ENCODE data around the gene C19orf38.
"Not testable (repeated sequence)": the region's sequence is repeated elsewhere in the genome, so short reads cannot be mapped to it uniquely, and the experiment has no call there.

The C19orf38 gene

GRCh38 chr19:10855879-10856522 lies 7.8 kb downstream of the C19orf38 start:
- no peaks in the 10 kb centered on the region for H3K36me3 ChIP-seq (ENCODE audit: insufficient read depth, low read length)
- H3K9me3 ChIP-seq (replicated peaks; ENCODE audit: low read length): no peaks in the 10 kb centered on the region
- no peak overlapping the region for H3K4me3 ChIP-seq (ENCODE audit: low read length)
- H3K27me3 ChIP-seq (ENCODE audit: control insufficient read depth, insufficient read depth, low read length): no peaks in the 10 kb centered on the region
- no peak overlapping the region for H3K4me2 ChIP-seq (ENCODE audit: low read length)
- no peaks in the 10 kb centered on the region for H3K4me1 ChIP-seq (ENCODE audit: control insufficient read depth, insufficient read depth, low read length)
- no peak overlapping the region for H3K9ac ChIP-seq (ENCODE audit: low read depth, low read length)

- not testable (repeated sequence) for H3K4me2 ChIP-seq (ENCODE audit: low read length); H3K27me3 ChIP-seq (ENCODE audit: control insufficient read depth, insufficient read depth, low read length); H3K4me1 ChIP-seq (ENCODE audit: control insufficient read depth, insufficient read depth, low read length); H3K9ac ChIP-seq (ENCODE audit: low read depth, low read length); H3K36me3 ChIP-seq (ENCODE audit: insufficient read depth, low read length); H3K4me3 ChIP-seq (ENCODE audit: low read length); H3K9me3 ChIP-seq (replicated peaks; ENCODE audit: low read length)
Observed at GRCh38 chr19:10856899-10857298, 8.7 kb downstream of the C19orf38 start.

DNA sequence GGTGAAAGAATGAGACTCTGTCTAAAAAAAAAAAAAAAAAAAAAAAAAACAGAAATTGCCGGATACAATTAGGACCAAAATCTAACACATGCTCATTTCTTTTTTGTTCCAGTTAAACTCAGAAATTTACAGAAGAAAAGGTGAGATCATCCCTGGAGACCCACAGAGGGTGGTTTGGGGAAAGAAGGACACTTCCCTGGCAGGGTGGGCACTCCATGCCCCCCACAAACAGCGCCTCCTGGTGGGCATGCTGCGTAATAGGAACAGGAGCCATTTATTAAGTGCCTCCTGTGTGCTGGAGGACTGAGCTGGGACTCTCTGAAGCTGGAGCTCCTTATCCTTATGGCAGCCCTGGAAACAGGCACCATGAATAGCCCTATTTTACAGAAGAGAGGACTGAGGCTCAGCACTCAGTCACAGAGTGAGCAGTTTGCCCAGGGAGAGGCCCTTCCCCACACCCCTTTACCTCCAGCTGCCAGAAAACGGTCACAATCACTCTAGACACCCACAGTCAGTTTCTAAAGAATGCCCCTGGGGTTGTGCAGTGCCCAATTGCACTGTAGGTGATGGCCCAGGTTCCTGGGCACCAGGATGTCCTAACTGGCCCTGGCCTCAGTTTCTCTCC lies 10.1 kb downstream of the C19orf38 start:
- Histone ChIP-seq H3K27me3 (ENCODE audit: control insufficient read depth, insufficient read depth, low read length) (no peaks in the 10 kb centered on the region), H3K4me1 (ENCODE audit: control insufficient read depth, insufficient read depth, low read length) (peaks cover 5% of the 10 kb centered on the region), H3K4me3 (ENCODE audit: low read length) (no peak overlapping the region), H3K4me2 (ENCODE audit: low read length) (no peak overlapping the region), H3K36me3 (ENCODE audit: insufficient read depth, low read length) (no peaks in the 10 kb centered on the region), H3K9me3 (replicated peaks; ENCODE audit: low read length) (no peaks in the 10 kb centered on the region), H3K9ac (ENCODE audit: low read depth, low read length) (no peak overlapping the region)

DNA sequence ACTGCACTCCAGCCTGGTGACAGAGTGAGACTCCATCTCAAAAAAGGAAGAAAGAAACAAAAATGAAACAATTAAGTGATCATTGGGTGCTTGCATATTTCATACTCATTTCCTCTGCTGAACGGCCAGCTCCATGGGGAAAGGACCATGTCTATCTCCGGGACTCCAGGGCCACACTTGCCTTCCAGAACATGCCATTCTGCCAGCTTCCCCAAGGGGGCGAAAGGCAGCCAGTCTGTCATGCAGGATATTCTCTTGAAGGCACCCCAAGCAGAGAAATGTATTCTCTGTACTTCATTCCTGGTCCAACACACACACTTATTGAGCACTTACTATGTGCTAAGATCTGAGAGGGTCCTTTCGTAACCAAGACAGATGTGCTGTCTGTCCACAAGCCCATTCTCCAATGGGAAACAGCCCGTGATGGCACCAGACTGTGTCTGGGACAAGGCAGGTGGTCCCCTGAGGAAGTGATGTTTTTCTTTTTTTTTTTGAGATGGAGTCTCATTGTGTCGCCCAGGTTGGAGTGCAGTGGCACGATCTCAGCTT lies 13.0 kb downstream of the C19orf38 start:
- no peaks in the 10 kb centered on the region for H3K27me3 ChIP-seq (ENCODE audit: control insufficient read depth, insufficient read depth, low read length)
- H3K4me1 ChIP-seq (ENCODE audit: control insufficient read depth, insufficient read depth, low read length): peaks cover 15% of the 10 kb centered on the region
- H3K4me3 ChIP-seq (ENCODE audit: low read length): no peak overlapping the region
- no peak overlapping the region for H3K9ac ChIP-seq (ENCODE audit: low read depth, low read length)
- H3K36me3 ChIP-seq (ENCODE audit: insufficient read depth, low read length): no peaks in the 10 kb centered on the region
- H3K4me2 ChIP-seq (ENCODE audit: low read length): no peak overlapping the region
- H3K9me3 ChIP-seq (replicated peaks; ENCODE audit: low read length): no peaks in the 10 kb centered on the region

- Histone ChIP-seq H3K36me3 (ENCODE audit: insufficient read depth, low read length) (no peaks in the 10 kb centered on the region), H3K4me2 (ENCODE audit: low read length) (no peak overlapping the region), H3K4me1 (ENCODE audit: control insufficient read depth, insufficient read depth, low read length) (peaks cover 15% of the 10 kb centered on the region), H3K4me3 (ENCODE audit: low read length) (no peak overlapping the region), H3K9ac (ENCODE audit: low read depth, low read length) (no peak overlapping the region), H3K27me3 (ENCODE audit: control insufficient read depth, insufficient read depth, low read length) (no peaks in the 10 kb centered on the region), H3K9me3 (replicated peaks; ENCODE audit: low read length) (no peaks in the 10 kb centered on the region)
Observed at GRCh38 chr19:10862561-10863106, 14.4 kb downstream of the C19orf38 start.

DNA sequence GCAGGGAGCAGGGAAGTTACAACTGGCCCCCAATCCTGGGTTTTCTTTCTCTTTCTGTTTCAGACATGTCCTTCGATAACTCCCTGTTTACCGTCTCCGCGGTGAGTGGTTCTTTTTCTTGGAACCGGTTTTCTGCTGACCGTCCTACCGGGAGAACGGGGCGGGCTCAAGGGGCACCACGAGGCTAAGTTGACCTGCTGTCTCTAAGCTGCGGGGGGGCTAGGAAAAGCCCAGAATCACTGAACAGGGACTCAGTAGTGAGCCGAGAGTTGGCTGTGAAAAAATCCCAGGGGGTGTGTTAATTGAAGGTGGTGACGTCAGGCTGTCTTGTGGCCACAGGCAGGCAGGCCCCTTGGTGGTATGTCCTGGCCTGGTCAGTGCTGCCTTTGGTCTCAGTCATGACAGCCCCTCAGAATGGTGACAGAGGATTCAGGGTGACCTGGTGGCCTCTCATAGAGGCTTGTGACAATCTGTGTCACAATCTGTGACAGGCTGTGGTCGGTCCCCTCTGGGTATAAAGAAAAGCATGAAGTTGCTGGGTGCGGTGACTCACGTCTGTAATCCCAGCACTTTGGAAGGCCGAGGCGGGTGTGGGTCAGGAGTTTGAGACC lies 15.0 kb downstream of the C19orf38 start:
- Histone ChIP-seq H3K27me3 (ENCODE audit: control insufficient read depth, insufficient read depth, low read length) (no peaks in the 10 kb centered on the region), H3K4me3 (ENCODE audit: low read length) (no peak overlapping the region), H3K4me2 (ENCODE audit: low read length) (no peak overlapping the region), H3K4me1 (ENCODE audit: control insufficient read depth, insufficient read depth, low read length) (peaks cover 15% of the 10 kb centered on the region), H3K9ac (ENCODE audit: low read depth, low read length) (no peak overlapping the region), H3K9me3 (replicated peaks; ENCODE audit: low read length) (no peaks in the 10 kb centered on the region), H3K36me3 (ENCODE audit: insufficient read depth, low read length) (no peaks in the 10 kb centered on the region)

- Histone ChIP-seq H3K27me3 (ENCODE audit: control insufficient read depth, insufficient read depth, low read length) (no peaks in the 10 kb centered on the region), H3K9ac (ENCODE audit: low read depth, low read length) (no peak overlapping the region)
Observed at GRCh38 chr19:10864538-10864899, 16.3 kb downstream of the C19orf38 start.

GRCh38 chr19:10866495-10866894 lies 18.3 kb downstream of the C19orf38 start:
- no peak overlapping the region for H3K4me3 ChIP-seq (ENCODE audit: low read length)
- H3K36me3 ChIP-seq (ENCODE audit: insufficient read depth, low read length): no peaks in the 10 kb centered on the region
- no peak overlapping the region for H3K9ac ChIP-seq (ENCODE audit: low read depth, low read length)
- peaks cover 20% of the 10 kb centered on the region for H3K4me1 ChIP-seq (ENCODE audit: control insufficient read depth, insufficient read depth, low read length)
- no peaks in the 10 kb centered on the region for H3K27me3 ChIP-seq (ENCODE audit: control insufficient read depth, insufficient read depth, low read length)
- no peak overlapping the region for H3K4me2 ChIP-seq (ENCODE audit: low read length)
- H3K9me3 ChIP-seq (replicated peaks; ENCODE audit: low read length): no peaks in the 10 kb centered on the region

More at GRCh38 chr19:10864538-10864899, 16.3 kb downstream of the C19orf38 start:
- Histone ChIP-seq H3K4me1 (ENCODE audit: control insufficient read depth, insufficient read depth, low read length) (peaks cover 15% of the 10 kb centered on the region), H3K4me3 (ENCODE audit: low read length) (no peak overlapping the region), H3K36me3 (ENCODE audit: insufficient read depth, low read length) (no peaks in the 10 kb centered on the region), H3K4me2 (ENCODE audit: low read length) (peak overlapping the region; percentile 56), H3K9me3 (replicated peaks; ENCODE audit: low read length) (no peaks in the 10 kb centered on the region)

DNA sequence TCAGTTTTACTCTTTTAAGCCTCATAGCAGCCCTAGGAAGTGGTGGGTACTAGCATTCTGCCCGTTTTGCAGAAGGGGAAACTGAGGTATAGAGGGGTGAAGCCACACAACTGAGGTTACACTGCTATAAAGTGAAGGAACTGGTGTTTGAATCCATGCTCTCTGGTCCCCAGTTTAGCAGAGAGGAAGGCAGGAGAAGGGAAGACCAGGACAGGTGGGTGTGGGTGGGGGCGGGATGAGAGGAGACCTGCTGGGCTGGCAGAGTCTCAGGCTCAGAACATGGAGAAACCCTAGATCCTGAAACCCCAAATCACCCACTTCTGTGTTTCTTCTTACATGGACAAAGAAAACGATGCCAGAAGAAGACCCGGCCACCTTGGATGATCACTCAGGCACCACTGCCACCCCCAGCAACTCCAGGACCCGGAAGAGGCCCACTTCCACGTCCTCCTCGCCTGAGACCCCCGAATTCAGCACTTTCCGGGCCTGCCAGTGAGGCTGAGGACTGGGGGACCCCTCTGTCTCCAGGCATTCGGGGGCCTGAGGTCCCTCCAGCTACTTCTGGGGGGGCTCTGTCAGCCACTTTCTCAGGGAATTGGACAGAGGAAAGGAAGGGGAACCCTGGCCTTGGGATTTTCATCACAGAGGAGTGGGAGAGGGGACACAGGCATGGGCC lies 20.8 kb downstream of the C19orf38 start:
- Histone ChIP-seq H3K9ac (ENCODE audit: low read depth, low read length) (no peak overlapping the region), H3K27me3 (ENCODE audit: control insufficient read depth, insufficient read depth, low read length) (no peaks in the 10 kb centered on the region), H3K9me3 (replicated peaks; ENCODE audit: low read length) (no peaks in the 10 kb centered on the region), H3K4me1 (ENCODE audit: control insufficient read depth, insufficient read depth, low read length) (peaks cover 8% of the 10 kb centered on the region), H3K4me2 (ENCODE audit: low read length) (no peak overlapping the region), H3K36me3 (ENCODE audit: insufficient read depth, low read length) (no peaks in the 10 kb centered on the region), H3K4me3 (ENCODE audit: low read length) (no peak overlapping the region)

DNA sequence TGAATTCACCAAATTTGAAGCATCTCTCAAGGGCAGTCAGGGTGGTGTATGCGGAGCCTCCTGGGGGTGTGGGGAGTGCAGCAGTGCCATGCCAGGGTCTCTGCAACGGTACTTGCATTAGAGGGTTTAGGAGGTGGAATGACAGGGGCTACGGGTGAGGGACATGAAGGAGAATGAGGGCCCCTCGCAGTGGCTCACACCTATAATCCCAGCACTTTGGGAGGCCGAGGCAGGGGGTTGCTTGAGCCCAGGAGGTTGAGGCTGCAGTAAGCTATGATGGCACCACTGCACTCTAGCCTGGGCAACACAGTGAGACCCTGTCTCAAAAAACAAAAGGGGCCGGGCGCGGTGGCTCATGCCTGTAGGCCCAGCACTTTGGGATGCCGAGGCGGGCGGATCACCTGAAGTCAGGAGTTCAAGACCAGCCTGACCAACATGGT lies 21.7 kb downstream of the C19orf38 start:
- not testable (repeated sequence) for H3K9ac ChIP-seq (ENCODE audit: low read depth, low read length); H3K4me3 ChIP-seq (ENCODE audit: low read length); H3K9me3 ChIP-seq (replicated peaks; ENCODE audit: low read length); H3K4me1 ChIP-seq (ENCODE audit: control insufficient read depth, insufficient read depth, low read length); H3K4me2 ChIP-seq (ENCODE audit: low read length); H3K27me3 ChIP-seq (ENCODE audit: control insufficient read depth, insufficient read depth, low read length); H3K36me3 ChIP-seq (ENCODE audit: insufficient read depth, low read length)

DNA sequence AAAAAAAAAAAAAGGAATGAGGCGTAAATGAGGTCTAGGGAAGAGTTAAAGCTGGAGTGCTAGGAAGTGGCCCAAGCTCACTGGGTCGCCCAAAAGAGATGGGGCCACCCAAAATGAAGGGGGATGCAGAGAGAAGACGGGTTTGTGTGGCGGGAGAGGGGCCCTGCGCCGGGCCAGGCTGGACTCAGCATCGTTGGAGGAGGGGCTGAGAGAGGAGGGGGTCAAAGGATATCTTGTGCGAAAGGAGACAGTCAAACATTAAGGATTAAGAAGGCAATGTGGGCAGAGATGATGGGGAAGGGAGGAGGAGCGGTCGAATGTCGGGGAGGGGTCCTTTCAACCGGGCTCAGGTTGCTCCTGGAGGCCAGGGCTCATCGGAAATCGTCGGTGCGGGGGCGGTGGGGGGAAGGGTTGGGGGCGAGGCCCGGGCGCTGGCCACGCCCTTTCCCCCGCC lies 22.3 kb downstream of the C19orf38 start:
- H3K9me3 ChIP-seq (replicated peaks; ENCODE audit: low read length): no peaks in the 10 kb centered on the region
- H3K4me2 ChIP-seq (ENCODE audit: low read length): peak overlapping the region; percentile 85
- H3K27me3 ChIP-seq (ENCODE audit: control insufficient read depth, insufficient read depth, low read length): no peaks in the 10 kb centered on the region
- H3K4me1 ChIP-seq (ENCODE audit: control insufficient read depth, insufficient read depth, low read length): peaks cover 4% of the 10 kb centered on the region
- H3K9ac ChIP-seq (ENCODE audit: low read depth, low read length): peak overlapping the region; percentile 69
- no peaks in the 10 kb centered on the region for H3K36me3 ChIP-seq (ENCODE audit: insufficient read depth, low read length)
- H3K4me3 ChIP-seq (ENCODE audit: low read length): peak overlapping the region; percentile 68

Measured in skeletal muscle satellite cell (primary cell).